BJ (cell line): ENCODE results near the gene SMARCAL1. TPM values are rescaled to one million over a fixed set of nuclear protein-coding genes. Genes with fewer than 3 reads are reported as not detected.
A peak's percentile ranks its signal among the peaks of the same experiment; 100 is the strongest.
"Not testable (repeated sequence)": the region's sequence is repeated elsewhere in the genome, so short reads cannot be mapped to it uniquely, and the experiment has no call there.

Experiments used
- CTCF ChIA-PET: fragments of 350-600 bp; formaldehyde crosslinking; extraction: SDS; loops from one replicate; lab custom pipeline; 2021; ENCODE audit warnings: antibody characterized with exemption, inconsistent platforms; lab: Yijun Ruan, JAX
- POLR2A ChIA-PET: fragments of 300-600 bp; sonication (Branson Sonifier 250); formaldehyde crosslinking; extraction: SDS; loops from one replicate; lab custom pipeline; 2021; ENCODE audit warnings: antibody characterized with exemption; lab: Charles Lee
- DNase-seq: peaks from one replicate; pipeline ENCODE4 v3.0.0-alpha.2; 2011; ENCODE audit warnings: low read depth
- H3K27me3 ChIP-seq: 2 replicates; pipeline ENCODE4 v1.6.0; 2011; ENCODE audit warnings: low read length; ENCODE audit not compliant: control insufficient read depth, insufficient read depth
- H3K36me3 ChIP-seq: 2 replicates; pipeline ENCODE4 v1.5.1; 2011; ENCODE audit warnings: low read length; ENCODE audit not compliant: control insufficient read depth, insufficient read depth
- H3K4me3 ChIP-seq: 2 replicates; pipeline ENCODE4 v1.5.1; 2011; ENCODE audit warnings: low read depth, mild to moderate bottlenecking, control low read depth, low read length
- CTCF ChIP-seq: IDR thresholded peaks from 2 replicates; pipeline ENCODE4 v1.5.1; 2011; ENCODE audit warnings: low read depth, mild to moderate bottlenecking, control low read depth, inconsistent platforms, low read length, moderate library complexity; ENCODE audit not compliant: insufficient read depth
- polyA plus RNA-seq: library from polyadenylated mRNA; depleted of rRNA; stranded (reverse); fragments of >200 nt; gene quantifications from 2 replicates; pipeline ENCODE4 v1.2.3, GENCODE V29; 2011

The SMARCAL1 gene
- polyA plus RNA-seq, 1 experiment: 41.2 TPM

GRCh38 chr2:216508229-216508628 is 95.9 kb downstream of the SMARCAL1 start:
- TF ChIP-seq CTCF: no peak
- Histone ChIP-seq H3K27me3 (no peaks in the 10 kb centered on the region), H3K4me3 (no peak overlapping the region), H3K36me3 (peaks cover 5% of the 10 kb centered on the region)
- CTCF ChIA-PET: interaction anchor here (1.1 to 6.7 kb wide), 3 partner anchors 11 to 158 kb away, joined by 3 to 51 read pairs (median 8); no protein-coding TSS in a partner anchor
- DNase-seq: no peak
- POLR2A ChIA-PET: interaction anchor here (0.7 kb wide), 1 partner anchor 11 kb away, joined by 3 read pairs; no protein-coding TSS in a partner anchor

DNA sequence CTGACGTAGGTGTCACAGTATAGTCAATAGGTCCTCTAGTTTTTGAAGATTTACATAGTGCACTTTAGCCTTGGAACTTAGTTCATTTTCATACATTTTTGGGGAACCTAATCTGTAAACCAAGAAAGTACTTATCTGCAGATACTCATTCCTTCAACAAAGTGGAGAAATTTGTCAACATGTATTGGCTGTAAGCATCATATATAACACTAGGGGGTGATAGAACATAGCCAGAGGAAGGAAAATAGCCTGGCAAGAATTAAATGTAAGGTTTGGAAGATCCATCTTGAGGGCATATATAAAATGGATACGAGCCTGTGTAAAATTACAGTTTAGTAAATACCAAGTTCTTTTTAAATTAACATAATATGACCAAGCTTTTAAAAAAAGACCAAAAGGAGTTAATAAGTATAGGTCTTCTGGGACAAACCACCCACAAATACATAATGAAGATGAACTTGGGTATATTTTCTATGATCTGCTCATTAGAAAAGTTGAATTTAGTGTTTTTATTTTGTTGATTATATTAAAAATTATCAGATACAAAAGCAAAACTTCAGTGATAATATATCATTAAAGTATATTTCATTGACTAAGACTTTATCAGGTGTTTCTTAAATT is 104.6 kb downstream of the SMARCAL1 start:
- ChIA-PET CTCF (interaction anchor here (0.6 to 14.4 kb wide), 16 partner anchors 9 to 1049 kb away, joined by 3 to 531 read pairs (median 4); partner anchors contain the start of gene RPL37A), POLR2A (interaction anchor here (0.6 kb wide), 1 partner anchor 127 kb away, joined by 3 read pairs; no protein-coding TSS in a partner anchor)
- H3K4me3 ChIP-seq: no peak overlapping the region
- peak; percentile 70 for TF ChIP-seq CTCF
- no peaks in the 10 kb centered on the region for H3K36me3 ChIP-seq
- H3K27me3 ChIP-seq: no peaks in the 10 kb centered on the region
- no peak for DNase-seq

GRCh38 chr2:216517447-216518225 is 105.4 kb downstream of the SMARCAL1 start:
- Histone ChIP-seq H3K27me3 (no peaks in the 10 kb centered on the region), H3K4me3 (no peak overlapping the region), H3K36me3 (no peaks in the 10 kb centered on the region)
- CTCF ChIA-PET: interaction anchor here (0.6 to 14.4 kb wide), 17 partner anchors 10 to 426 kb away, joined by 3 to 531 read pairs (median 4); partner anchors contain the start of genes MARCHF4 and RPL37A
- POLR2A ChIA-PET: no interaction called here
- no peak for TF ChIP-seq CTCF
- DNase-seq: no peak

- POLR2A ChIA-PET: interaction anchor here (0.6 kb wide), 1 partner anchor 151 kb away, joined by 3 read pairs; no protein-coding TSS in a partner anchor
- H3K36me3 ChIP-seq, H3K27me3 ChIP-seq, H3K4me3 ChIP-seq, DNase-seq: not testable (repeated sequence)
- CTCF ChIA-PET: interaction anchor here (0.6 to 14.4 kb wide), 21 partner anchors 9 to 738 kb away, joined by 3 to 531 read pairs (median 6); no protein-coding TSS in a partner anchor
Observed at GRCh38 chr2:216518566-216519119, 106.4 kb downstream of the SMARCAL1 start.

DNA sequence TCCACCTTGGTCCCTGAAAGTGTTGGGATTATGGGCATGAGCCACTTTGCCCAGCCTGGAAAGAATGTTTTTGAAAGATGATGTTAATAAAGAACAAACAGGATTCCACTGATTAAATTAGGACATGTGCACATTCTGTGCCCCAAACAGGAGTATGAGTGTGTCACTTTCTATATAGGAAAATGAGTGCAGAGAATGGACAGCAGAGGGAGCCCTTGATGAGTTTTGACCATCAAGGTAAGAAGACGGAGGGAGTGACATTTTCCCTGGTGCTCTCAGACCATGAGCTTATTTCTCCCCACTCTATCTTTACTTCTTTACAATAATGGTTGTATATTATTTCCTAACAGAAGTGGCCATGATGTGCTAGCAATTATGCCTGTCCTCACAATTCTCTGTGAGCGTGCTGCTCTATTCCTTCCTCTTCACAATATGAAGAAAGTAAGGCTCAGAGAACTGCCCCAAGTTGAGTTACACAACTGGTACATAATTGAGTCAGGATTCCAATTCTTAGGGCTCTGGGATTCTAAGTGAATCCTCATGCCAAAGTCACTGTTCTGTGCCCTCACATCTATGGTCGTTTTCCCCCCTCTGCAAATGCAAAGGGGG is 107.0 kb downstream of the SMARCAL1 start:
- ChIA-PET POLR2A (interaction anchor here (0.6 kb wide), 2 partner anchors 11 to 150 kb away, joined by 3 read pairs; no protein-coding TSS in a partner anchor), CTCF (interaction anchor here (0.6 to 14.4 kb wide), 32 partner anchors 8 to 1224 kb away, joined by 3 to 531 read pairs (median 4); no protein-coding TSS in a partner anchor)
- no peak for DNase-seq
- H3K27me3 ChIP-seq: no peaks in the 10 kb centered on the region
- H3K36me3 ChIP-seq: no peaks in the 10 kb centered on the region
- TF ChIP-seq CTCF: peak; percentile 67
- H3K4me3 ChIP-seq: no peak overlapping the region
